Stimulated activated CD8-positive, alpha-beta memory T cell treated with anti-CD3 and anti-CD28 coated beads, Interleukin-4, amount 100 ng/mL, for 4 hours (primary cell): ENCODE results near the gene NXN.
A peak's percentile ranks its signal among the peaks of the same experiment; 100 is the strongest.
"Not testable (repeated sequence)": the region's sequence is repeated elsewhere in the genome, so short reads cannot be mapped to it uniquely, and the experiment has no call there.

Source experiments
- DNase-seq, 2 donors: peaks; one replicate each; pipeline ENCODE4 v3.0.0-alpha.2; 2020; ENCODE audit warnings: low read depth in 2 of 2, low spot score in 1 of 2

NXN gene

DNA sequence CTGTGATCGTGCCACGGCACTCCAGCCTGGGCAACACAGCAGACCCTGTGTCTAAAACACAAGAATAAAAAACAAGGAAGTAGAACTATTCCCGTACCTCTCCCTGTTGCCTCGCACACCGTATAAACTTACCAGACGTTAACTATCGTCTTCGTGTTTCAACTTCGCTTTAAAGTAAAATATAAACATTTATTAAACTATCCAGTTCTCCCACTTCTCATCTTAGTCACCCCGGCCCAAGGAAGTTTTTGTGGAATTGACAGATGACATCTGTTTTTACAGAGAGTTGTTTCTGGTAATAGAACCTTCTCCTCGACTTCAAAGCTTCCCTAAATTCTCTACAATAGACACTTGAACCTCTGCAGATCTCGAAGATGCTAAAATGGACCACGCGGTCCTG, 83.1 kb downstream of the NXN start:
- no peak for DNase-seq

DNA sequence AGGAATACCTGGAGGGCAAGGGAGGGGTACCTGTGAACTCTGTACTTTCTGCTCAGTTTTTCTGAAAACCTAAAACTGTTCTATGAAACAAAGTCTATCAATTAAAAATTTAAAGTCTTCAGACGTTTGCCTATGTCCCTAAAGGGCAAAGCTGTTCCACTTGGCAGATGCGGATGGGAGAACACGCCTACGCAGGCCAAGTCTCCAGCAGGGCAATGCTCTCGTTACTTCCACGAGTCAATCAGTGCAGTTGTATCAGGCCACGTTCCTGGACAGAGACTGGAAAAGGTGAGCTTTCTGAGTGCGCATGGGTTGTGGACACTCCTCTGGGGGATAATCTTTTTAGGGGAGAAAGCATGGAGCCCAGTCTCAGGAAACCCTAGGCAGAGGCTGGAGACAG, 86.6 kb downstream of the NXN start:
- no peak for DNase-seq

DNA sequence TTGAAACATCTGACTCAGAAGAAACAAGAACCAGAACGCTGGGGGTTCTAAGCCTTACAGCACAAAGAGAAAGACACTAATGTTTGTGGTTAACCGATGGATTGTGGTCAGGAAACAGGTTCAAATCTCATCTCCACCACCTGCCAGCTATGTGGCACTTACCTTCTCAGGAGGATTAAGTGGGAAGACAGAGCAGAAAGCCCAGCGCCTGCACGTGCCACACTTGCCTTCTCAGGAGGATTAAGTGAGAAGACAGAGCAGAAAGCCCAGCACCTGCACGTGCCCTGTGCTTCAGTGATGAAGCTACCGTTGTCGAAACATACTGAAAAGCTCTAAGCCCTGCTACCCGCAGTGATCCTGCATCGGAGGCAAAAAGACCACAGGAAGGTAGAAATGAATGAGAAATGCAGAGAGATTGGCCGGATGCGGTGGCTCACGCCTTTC, 90.6 kb downstream of the NXN start:
- no peak for DNase-seq

DNA sequence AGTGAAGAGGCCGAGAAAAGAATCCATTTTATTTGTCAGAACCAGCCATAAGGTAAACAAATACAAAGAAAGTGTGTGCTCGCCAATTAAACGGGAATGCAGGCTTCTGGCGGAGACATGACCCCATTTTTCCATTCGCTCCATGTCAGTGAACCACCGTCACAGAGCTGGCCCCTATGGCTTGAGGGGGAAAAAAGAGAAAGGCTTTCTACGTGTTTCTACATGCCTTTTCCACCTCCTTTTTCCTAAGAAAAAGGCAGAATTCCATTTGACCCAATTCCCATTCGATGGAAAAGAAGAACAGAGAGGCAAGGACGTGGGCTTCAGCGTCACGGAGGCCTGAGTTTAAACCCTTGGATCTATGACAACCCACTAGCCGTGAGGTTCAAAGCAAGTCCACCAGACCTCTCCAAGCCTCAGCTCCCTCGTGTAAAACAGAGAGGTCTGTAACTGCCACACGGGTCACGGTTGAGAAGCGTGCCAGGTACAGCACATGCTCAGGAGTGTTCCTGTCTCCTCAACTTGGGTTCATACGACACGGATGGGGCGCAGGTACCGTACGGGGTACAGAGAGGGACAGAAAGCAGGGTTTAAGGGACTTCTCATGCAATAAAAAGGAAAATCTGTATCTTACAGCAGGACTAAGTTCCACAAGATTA, 91.9 kb downstream of the NXN start:
- no peak for DNase-seq

DNA sequence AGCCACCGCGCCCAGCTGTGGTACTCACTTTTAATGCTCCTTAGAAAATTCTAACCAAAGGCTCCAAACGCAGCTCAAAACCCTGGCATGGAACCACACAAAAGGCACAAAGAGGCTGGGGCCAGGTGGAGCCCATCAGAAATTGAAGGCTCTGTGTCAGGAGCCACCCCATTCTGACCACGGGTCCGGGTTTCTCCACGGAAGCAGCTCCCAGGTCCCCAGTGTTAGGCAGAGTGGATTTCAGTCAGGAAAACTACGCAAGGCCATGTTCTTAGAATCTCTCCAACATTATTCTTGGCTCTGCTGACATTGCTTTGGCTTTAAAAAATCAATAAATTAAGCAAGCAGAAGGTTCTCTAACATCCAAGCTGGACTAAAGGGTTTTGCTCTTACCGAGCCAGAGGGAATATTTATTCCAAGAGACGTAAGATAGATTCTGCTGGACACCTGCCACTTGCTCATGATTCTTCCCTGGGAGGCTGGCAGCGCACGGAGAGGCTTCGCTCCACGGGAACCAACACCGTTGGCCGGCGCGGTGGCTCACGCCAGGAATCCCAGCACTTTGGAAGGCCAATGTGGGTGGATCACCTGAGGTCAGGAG, 93.5 kb downstream of the NXN start:
- no peak for DNase-seq

DNA sequence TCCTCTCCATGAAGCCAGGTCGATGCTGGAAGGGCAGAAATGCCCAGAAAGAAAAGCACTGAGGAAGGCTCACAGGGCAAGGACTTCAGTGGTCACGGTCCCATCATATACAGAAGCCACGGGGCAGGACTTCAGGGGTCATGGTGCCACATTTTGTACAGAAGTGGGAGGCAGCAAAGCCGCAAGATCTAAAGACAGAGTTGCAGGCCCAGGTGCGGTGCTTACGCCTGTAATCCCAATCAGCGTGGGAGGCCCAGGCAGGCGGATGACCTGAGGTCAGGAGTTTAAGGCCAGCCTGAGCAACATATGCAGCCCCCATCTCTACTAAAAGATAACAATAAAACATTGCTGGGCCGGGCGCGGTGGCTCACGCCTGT, 96.0 kb downstream of the NXN start:
- DNase-seq: no peak

DNA sequence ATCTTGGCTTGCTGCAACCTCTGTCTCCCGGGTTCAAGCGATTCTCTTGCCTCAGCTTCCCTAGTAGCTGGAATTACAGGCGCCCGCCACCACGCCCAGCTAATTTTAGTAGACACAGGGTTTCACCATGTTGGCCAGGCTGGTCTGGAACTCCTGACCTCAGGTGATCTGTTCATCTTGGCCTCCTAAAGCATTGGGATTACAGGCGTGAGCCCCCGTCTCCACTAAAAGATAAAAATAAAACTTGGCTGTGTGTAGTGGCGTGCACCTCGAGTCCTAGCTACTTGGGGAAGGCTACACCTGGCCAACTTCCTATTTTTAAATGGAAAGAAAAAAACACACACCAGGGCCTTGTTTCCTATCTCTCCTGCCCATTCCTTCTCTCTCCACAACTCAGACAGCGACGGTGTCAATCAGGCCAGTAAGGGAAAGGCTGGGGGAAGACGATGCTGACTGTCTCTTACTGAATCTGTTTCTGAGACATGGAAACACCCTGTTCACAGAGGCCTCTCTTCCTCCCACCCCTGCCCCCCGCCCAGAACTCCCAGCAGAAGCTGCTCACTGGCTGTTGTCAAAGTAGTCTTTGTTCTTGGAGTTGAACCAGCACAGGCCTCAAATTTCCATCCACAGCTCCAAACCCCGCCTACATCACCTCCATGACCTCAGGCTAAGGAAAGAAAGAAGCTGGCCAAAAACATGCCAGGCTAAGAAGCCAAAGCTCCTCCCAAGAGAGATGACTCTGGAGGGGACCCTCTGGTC, 96.6 kb downstream of the NXN start:
- no peak for DNase-seq

DNA sequence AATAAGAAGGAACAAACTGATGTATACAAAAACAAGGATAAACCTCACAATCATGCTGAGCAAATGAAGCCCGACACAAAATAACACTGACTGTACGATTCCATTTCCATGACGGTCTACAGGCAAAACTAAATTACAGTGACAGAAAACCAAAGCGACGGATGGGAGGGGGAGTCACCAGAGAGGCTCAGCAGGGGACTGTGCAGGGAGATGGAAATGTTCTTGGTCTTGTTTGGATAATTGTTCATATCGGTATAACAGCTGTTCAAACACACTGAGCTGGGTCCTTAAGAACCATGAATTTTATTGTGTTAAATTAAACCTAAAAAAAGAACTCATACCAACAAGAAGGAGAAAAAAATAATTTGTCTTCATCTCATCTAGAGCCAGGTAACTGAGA, 97.8 kb downstream of the NXN start:
- DNase-seq: no peak

DNA sequence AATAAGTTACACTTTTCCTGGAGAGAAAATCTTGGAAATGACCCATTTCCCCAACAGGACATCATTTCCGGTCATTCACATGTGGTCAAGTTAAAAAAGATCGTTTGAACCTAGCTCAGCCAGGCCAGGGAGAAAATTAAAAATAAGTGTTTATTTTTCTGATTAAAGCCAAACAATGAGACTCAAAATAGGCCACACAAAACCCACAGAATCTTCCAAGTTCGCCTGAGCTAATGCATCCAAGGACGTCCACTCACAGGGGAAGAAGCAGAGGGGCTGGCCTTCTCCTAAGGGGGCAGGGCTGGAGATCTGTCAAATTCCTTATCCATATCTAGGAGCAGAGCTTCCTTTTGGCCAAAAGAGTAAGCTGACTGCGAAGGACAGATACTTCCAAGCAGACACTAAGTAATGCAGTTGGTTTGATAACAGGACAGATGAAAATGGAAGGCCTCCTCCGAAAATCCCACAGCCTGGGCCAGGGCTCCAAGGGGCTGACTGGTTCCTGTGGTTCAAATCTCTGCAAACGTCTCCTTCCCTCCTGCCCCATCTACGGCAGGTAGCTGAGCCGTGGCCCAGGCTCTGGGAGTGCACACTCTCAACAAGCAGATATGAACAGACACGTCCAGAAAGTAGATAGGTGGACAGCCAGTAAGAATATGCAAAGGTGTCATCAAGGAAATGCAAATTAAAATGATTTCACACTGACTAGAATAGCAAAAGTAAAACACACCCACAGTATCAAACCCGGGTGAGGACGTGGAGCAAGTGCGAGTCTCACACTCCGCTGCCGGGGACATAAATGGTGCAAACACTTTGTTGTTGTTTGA, 98.9 kb downstream of the NXN start:
- DNase-seq: no peak

DNA sequence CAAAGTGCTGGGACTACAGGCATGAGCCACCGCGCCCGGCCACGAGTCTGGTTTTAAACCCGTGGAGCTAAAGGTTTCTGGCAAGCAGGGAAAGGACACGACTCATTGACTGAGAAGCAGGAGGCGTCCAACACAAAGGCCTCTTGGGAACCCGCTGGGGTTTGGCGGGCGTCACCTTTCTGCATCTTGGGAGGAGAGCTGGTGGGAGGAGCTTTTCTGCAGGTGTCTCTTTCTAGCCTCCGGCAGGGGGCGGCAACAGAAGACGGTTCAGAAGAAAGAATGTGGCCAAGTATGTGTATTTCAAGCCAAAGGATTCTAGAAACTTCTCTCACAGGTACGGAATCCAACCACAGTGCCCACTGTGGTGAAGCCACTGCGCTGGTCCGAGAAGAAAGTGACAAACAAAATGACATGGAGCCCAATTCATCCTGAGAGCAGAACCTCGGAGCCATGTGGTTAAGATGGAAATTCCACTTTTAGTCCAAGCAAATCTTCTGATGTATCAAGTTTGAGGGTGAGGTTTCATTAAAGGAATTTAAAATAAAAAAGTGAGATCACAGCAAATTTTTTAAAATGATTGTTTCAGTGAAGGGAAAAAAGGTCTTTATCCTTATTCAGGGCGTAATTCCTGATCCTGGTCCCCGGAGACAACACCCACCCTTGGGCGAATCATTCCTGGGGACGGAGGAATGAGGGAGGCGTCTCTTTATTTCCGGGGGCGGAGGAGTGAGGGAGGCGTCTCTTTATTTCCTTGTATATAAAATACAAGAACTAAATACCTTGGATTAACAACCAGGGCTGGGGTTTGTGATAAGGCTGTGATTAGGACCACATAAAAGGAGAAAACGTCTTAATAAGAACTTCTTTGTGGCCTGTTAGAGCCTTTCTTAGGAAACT, 99.8 kb downstream of the NXN start:
- DNase-seq: peak; percentile 3 to 24

DNA sequence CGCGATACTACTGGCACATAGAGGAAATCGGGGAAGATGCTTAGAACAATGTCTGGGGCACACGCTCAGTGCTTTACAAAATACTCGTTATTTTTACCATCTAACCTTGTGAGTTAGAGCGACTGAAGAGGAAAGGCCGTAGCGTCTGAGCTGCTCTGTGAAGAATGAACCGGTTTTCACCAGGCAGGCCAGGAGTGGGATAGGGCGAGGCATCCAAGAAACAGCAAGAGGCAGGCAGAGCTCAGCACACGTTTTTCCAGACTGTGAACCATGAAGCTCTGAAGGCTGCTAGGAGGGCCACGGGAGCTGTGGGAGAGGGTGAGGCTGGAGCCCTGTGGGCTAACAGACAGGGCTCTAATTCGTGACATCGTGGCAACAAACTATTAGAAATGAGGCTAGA, 101.9 kb downstream of the NXN start:
- no peak for DNase-seq

DNA sequence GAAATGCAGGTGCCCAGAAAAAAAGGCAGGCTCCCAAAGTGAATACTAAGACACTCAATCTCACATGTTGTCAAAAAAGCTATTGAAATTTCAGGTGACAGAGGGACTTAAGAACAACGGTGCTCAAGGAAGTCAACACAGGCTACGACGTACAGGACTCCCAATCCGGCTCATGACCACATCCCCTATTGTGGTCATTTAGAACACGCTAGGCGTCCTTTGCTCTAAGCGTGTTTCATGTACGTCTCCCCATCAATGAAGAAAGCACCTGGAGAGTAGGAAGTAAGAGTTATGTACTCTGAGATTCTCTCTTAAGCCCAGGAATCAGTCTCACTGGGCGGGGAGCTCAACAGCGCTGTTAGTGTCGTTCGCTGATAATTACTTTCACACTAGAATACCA, 103.3 kb downstream of the NXN start:
- no peak for DNase-seq

DNA sequence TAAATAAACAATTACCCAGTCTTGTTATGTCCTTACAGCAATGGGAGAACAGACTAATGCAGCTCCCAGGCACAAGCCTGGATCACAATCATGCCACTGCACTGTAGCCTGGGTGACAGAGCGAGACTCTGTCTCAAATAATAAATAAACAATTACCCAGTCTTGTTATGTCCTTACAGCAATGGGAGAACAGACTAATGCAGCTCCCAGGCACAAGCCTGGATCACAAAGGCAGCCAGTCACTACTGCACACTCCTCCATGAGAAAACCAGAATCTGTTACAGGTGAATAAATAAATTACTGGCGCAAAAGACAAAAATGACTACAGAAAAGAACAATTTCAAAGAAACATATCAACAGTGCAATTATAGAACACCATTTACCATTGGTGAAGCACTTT, 105.0 kb downstream of the NXN start:
- DNase-seq: not testable (repeated sequence)

DNA sequence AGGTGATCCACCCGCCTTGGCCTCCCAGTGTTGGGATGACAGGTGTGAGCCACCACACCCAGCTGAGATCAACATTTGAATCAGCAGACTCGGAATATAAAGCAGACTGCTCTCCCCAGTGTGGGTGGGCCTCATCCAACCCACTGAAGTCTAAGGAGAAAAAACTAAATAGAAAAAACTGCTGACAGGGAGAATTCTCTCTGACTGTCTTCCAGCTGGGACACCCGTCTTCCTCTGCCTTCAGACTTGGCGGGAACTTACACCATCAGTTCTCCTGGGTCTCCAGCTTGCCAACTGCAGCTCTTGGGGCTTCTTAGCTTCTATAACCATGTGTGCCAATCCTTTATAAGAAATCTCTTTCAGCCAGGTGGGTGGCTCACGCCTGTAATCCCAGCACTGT, 106.7 kb downstream of the NXN start:
- DNase-seq: no peak

DNA sequence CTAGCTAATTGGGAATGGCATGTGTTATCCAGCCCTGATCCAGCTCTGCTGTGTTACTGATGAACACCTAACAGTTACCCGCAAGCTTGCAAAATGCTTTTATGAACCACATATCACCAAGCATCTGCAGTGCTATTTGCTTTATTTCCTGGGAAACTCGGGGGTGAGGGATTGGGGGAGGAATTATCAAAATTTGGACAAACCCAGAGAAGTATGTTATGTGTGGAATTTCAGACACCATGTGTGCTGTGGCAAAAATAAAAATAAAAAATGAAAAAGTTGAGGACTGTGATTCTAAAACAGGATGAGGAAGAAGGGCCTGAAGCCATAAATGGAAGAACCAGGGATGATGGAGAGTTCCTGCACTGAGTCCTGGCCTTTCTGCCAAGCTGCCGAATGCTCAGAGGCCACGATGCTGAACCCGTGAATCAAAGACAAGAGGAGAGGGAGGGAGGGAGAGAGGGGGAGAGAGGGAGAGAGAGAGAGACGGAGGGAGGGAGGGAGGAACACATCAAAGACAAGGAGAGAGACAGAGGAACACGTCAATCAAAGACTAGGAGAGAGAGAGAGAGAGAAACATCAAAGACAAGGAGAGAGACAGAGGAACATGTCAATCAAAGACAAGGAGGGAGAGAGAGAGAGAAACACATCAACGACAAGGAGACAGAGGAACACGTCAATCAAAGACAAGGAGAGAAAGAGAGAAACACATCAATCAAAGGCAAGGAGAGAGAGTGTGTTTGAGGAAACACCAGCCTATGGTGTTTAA, 107.6 kb downstream of the NXN start:
- no peak for DNase-seq

DNA sequence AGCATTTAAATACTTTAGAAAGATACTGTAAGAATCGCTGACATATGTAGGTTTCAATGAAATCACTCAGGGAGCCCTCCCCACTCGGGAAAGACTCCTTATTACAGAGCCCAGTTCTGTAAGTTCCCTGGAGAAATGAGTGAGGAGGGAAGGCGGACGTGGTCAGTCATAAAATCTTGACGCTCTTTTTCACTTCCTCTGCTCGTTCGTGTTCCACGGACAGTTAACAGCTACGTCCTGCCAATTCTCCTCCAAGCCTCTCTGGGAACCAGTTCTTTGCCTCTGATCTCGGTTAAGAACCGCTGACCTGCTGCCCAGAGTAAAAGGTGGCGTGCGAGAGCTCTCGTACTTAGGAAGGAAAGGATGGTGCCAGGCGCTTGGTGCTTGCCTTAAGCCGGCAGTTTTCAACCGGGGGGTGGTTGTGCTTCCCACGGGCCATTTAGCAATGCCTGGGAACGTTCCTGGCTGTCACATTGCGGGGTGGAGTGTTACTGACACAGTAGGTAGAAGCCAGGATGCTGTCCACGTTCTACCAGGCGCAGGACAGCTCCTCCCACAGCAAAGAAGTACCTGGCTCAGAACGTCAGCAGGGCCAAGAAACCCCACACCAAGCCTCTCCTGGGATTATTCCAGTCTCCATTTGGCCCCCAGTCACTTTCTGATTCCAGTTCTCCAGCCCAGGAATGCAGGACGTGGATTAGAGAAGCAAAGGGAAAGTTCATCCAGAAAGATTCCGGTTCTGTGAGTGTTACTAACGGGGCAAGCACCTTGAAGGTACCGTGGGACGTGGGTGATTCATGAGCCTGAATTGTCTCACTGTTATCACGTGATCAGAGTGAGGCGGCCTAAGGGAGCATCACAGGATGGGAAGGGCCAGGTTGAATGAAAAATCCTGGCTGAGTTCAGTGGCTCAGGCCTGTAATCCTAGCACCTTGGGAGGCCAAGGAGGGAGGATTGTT, 109.7 kb downstream of the NXN start:
- no peak for DNase-seq

DNA sequence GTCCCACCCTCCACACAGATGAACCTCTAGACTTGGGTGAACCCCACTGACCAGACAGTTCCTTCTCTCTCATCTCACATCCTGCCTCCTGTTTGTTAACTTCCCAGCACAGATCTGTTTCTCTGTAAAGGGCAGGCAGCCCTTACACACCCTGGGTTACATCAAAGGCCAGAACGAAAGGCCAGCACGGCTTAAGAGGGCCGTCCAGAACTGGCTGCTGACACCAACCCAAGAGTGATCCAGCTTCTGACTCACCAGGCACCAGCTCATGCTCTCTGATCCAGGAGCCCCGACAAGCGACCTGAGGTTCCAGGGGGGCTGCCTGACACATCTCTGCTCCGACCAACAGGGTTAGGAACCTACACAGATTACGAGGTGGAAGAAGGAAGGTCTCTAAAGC, 110.5 kb downstream of the NXN start:
- DNase-seq: no peak

DNA sequence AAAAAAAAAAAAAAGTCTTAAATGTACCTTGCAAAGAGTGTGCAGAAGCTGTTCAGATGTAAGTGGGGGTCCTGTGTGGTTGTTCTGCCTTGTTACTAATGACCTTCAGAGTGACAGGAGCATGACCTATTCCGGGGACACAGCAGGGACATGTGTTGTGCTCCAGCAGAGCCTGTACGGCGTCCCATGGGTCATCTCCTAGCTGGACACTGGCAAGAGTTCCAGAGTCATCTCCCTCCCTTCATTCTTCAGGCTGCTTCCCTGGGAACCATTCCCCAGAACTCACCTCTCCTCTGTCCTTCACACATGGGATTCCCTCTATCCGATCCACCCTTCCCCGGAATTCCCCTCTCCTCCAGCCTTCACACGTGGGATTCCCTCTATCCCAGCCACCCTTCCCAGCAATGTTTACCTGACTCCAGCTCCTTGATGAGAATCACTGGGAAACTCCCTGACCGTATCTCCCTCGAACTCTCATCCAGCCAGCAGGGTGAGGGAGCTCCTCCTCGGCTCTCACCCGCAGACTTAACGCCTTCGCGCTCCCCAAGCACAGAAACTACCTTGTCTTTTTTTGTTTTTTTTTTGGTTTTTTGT, 111.6 kb downstream of the NXN start:
- no peak for DNase-seq
